ENCODE data around the gene MYBPC1.

MYBPC1 gene

GRCh38 chr12:101695706-101696105, 100.9 kb downstream of the MYBPC1 start:
- DNase-seq (ENCODE audit: low read depth), result no peak

DNA sequence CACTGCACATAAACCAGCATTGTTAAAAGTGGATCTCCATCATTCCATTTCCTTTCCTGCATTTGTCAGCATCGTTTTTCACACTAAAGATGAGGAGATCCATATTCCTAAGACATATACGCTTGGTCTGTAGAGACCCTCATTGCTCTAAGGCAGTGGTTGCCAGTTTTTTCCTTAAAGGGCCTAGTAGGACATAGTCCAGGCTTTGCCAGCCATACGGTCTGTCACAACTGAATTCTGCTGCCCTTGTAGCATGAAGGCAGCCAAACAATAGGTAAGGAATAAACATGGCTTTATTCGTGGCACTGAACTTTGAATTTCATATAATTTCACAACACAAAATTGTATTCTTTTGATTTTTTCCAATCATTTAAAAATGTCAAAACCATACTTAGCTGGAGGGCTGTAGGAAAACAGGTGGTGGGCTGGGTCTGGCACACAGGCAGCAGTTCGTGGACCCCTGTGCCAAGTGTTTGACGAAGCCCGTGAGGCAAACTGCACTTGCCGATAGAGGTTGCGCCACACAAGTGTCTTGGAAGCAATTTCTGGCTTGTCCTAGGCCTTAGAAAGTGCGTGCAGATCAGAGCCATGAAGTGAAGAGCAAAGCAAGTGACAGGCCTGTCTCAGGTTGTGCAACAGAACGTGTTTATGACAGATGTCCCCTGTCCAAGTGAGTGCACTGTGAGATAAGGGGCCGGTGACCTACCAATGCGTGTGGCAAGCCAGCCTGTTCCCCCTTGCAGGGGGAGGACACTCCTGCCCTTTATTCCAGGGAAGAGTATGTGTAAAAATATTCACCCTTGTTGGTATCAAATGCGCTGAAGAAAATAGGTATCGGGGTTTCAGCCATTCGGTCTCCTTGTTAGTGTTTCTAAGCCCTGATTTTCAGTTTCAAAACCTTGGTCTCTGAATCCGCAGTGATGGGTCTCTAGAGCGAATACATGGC, 101.8 kb downstream of the MYBPC1 start:
- no peak for DNase-seq (ENCODE audit: low read depth)

DNA sequence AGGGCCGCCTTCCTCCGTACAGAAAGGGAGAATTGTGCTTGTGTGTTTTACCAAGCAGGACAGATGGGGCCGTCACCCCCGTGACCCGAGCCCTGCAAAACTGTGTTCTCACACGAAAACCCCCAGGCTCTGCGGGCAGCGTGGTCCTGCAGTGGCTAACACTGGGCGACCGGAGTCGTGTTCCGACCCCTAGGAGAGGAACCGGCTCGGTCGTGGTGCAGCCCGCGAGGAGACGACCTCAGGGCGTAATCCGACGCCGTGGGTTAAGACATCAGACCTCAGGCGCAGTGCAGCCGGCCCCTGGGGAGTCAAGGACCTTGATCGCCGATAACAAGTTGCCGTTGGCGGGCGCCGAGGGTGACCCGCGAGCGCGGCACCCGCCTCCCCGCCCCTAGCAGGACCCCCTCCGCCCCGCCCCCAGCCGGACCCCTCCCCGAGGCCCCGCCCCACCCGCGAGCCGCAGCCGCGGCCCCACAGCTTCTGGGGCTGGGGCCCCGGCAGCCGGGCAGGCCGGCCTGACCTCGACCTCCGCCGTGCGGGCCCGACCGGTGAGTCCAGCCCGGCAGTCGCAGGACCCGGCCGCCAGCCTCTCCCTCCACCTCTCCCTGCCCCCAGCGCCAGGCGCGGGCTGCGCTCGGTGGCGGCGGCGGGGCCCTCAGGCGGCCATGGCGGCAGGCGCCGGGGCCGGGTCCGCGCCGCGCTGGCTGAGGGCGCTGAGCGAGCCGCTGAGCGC, 102.6 kb downstream of the MYBPC1 start, which contains the start of gene CHPT1:
CHPT1 (plus strand) TSS at position 444 of the 733 bp plus-strand sequence; CDS start at position 666, 222 bp downstream.
- peak; percentile 32 for DNase-seq (ENCODE audit: low read depth)

DNA sequence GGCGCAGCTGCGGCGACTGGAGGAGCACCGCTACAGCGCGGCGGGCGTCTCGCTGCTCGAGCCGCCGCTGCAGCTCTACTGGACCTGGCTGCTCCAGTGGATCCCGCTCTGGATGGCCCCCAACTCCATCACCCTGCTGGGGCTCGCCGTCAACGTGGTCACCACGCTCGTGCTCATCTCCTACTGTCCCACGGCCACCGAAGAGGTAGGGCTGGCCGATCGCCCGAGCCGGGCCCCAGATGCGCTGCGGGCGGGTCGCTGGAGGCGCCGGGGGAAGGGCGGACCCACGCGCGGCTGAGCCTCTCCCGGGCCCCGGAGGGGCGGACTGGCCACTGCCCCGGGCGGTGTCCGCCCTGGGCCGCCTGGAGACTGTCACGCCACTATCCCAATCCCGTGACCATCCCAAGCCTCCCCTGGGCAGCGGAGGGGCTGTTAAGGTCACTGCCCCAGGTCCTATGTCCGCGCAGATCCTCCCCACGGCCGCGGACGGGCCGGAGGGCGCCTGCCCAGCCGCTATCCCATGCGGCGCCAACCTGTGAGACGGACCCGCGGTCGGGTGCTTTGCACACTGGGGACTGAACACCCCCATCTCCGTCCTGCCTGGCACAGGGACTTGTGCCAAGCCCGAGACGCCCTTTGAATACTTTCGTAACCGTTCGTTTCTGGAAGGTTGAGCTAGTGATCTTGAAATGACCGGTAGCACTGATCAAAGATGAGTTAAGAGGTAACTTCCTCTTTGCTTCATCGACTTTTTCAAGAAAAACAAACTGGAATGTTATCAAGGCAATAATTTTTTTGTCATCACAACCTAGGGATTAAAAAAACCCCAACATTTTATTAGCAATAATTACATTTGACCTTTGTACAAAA, 103.4 kb downstream of the MYBPC1 start:
- no peak for DNase-seq (ENCODE audit: low read depth)

DNA sequence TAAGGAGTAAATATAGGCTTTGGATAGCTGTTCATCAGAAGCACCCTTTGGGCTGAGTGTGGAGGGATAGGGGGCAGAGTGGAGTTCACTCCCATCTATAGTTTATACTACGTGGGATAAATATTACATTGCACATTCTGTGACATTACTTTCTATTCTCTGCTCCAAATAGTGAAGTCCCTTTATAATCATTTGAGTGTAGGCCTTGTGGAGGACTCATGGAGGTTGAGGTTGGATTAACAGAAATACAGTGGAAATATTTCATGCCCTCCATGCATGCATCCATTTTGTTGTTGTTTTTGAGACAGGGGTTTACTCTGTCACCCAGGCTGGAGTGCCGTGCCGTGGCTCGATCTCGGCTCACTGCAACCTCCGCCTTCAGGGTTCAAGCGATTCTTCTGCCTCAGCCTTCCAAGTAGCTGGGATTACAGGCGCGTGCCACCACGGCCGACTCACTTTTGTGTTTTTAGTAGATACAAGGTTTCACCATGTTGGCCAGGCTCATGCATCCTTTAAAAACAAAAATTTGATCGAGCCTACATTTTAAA, 104.1 kb downstream of the MYBPC1 start:
- no peak for DNase-seq (ENCODE audit: low read depth)

DNA sequence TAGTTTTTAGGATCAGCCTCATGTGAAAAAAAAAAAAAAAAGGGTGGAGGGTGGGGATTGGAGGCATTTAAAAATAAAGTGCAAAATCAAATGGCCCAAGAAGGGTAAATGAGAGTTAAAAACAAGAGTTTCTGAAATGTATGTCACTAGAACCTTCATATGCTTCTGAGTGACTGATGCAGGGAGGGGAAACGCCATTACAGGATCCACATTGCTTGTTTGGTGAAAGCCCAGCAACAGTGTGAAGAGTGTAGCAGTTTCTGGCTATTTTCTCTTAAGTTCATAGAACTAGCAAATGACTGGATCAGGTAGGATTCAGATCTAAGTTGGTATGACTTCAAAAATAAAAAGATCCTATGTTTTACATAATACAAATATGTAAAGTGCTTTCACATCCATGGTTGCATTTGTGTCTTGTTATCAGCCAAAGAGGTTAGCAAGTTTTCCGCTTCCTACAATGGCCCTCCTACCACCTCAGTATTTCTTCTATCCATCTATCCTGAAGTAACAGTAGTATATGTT, 105.6 kb downstream of the MYBPC1 start:
- no peak for DNase-seq (ENCODE audit: low read depth)

DNA sequence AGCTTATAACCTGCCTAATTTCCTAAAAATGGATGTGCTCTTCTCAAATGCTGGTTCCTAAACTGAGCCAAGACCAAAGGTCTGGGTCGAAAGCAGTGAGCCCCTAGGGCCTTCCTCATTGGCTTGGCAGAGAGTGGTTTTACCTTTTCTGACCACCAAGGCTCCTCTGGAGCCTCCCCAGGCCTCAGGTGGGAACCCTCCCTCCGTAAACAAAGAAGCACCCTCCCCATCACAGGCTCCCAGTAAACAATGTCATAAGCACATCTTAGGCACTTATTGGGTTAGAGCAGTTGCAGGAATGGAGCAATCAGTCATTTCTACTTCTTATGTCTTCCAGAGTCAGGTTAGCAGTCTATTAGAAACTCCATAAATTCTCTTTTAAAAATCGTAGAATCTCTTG, 108.7 kb downstream of the MYBPC1 start:
- no peak for DNase-seq (ENCODE audit: low read depth)

DNA sequence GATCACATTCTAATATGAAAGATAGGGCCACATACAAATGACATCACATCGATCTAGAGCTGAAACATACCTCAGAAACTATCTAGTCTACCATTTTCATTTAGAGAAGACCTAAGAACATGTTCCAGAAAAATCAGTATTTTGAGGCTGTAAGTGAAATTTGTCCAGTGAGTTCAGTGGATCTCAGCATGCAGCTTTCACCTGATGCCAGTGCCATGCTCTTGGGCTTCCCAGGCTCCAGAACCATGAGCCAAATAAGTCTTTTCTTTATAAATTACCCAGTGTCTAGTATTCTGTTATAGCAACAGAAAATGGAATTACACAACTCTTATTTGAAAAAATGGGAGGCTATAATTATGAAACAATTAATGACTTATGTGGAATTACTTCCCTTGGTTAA, 111.6 kb downstream of the MYBPC1 start:
- DNase-seq (ENCODE audit: low read depth), result no peak

DNA sequence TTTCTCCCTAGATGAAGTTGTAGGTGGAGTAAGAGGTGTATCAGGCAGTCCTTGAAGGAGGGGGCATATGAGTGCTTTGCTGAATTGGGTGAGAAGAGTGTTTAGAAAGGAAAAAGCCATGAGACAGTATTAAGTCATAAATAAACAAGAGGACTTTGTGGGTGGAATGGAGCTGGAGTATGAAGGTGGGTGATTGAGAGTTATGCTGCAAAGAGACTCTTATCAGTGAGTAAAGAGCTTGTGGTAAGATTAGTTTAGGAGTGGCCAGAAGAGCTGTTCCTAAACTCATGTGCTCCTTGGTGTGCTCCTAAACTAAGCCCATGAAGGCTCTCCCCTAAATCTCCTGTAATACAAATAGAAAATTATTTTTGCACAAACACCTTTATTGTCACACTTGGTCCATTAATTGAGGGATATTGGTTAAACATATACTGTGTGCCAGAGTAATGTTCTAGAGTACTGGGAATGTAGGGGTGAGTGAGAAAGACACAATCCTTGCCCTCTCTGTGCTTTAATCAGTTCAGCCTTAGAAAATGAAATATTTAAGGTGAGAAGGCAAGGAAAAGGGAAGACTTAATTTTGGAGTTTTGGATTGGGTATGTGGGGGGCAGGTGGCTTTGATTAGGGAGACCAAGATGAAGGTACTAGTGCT, 112.5 kb downstream of the MYBPC1 start:
- DNase-seq (ENCODE audit: low read depth), result no peak

- no peak for DNase-seq (ENCODE audit: low read depth)
These were observed 115.5 kb downstream of the MYBPC1 start for GRCh38 chr12:101710288-101710687.

DNA sequence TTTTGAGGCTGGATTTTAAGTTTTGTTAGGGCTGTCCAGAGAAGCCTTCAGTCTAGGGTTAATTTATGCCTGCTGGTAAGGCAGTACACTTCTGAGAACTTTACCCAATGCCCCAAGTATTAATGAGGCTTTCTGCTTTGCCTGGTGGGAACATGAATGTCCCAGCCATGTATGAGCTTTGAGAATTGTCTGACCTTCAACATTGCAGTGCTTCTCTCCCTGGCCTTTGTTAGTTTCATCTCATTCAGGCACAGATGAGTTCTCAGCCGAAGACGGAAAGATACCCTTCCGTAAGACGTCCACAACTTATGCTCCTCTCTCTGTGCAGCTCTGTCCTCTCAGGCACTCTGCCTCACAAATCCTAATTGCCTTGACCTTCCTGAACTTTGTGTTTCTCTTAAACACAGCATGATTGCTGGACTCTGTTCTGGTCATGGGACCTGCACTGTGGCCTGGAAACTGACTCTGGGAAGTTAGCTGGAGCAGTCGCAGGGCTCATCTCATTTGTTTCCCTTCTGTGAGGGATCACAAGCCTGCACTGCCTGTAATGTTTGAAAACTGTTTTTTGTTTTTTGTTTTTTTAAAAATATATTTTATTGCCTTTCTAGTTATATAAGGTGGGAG, 118.4 kb downstream of the MYBPC1 start:
- no peak for DNase-seq (ENCODE audit: low read depth)

- DNase-seq (ENCODE audit: low read depth), result no peak
These were observed 119.2 kb downstream of the MYBPC1 start for GRCh38 chr12:101713930-101714329.

- DNase-seq (ENCODE audit: low read depth), result no peak
These were observed 120.2 kb downstream of the MYBPC1 start for GRCh38 chr12:101714877-101715444.

DNA sequence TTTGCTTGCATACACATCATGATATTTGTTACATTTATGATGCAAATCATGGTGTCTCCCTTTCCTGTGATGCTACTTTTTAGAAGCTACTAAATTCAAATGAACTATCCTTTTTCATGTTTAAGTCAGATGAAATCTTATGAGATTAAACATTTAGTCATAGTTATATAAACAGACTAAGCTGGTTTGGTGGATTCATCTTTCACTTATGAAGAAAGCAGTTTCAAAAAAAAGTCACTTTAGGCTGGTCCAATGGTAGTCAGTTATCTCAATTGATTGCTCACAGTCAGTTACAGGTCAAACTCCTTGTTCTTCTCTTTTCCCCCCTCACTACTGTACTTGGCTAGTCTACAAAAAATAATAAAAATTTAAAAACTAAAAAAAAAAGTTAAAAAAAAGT, 124.8 kb downstream of the MYBPC1 start:
- no peak for DNase-seq (ENCODE audit: low read depth)

DNA sequence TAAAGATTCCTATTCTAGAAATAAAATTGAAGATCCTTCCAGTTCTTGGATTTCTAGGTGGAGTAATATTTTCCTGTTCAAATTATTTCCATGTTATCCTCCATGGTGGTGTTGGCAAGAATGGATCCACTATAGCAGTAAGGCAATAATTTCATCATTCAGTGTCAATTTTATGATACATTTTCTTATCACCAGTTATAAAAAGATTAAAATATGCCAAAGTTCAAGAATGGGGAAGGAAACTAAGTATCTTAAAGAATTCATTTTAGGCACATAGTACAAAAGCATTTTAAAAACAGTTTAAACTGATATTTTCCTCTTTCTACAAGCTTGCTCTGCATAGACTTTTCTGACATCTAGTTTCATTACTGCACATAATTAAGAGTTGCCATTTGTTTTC, 125.3 kb downstream of the MYBPC1 start:
- no peak for DNase-seq (ENCODE audit: low read depth)

DNA sequence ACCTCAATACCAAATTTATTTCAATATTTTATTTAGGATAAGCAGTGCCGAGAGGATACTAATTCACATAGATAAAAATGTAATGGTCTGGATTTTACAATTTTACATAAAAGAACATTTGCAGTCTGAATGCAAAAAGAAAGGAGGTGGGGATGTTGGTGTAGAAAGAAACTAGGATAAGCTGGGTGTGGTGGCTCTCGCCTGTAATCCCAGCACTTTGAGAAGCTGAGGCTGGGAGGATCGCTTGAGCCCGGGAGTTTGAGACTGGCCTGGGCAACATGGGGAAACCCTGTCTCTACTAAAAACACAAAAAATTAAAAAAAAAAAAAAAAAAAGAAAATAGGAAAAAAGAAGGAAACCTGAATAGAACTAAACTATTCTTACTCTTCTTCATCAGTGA, 127.6 kb downstream of the MYBPC1 start:
- DNase-seq (ENCODE audit: low read depth), result no peak

- no peak for DNase-seq (ENCODE audit: low read depth)
These were observed 132.3 kb downstream of the MYBPC1 start for GRCh38 chr12:101727098-101727497.

DNA sequence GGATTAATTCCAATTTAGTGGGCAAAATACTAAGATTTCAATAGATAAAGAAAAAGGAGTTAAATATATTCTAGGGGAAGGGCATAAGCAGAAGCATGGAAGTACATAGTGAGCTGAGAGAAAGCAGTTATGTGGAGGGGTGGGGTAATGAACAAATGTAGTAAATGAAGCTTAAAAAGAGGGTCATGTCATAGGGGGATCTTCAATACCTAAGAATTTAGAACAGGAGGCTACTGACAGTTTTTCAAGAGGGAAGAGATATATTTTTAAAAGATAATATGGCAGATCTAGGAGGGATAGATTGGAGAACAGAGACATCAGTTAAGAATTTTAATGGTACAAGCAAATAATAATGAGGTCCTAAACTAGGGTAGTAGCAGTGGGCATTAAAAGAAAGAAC, 135.1 kb downstream of the MYBPC1 start:
- DNase-seq (ENCODE audit: low read depth), result no peak

- DNase-seq (ENCODE audit: low read depth), result no peak
These were observed 137.5 kb downstream of the MYBPC1 start for GRCh38 chr12:101732318-101732717.

DNA sequence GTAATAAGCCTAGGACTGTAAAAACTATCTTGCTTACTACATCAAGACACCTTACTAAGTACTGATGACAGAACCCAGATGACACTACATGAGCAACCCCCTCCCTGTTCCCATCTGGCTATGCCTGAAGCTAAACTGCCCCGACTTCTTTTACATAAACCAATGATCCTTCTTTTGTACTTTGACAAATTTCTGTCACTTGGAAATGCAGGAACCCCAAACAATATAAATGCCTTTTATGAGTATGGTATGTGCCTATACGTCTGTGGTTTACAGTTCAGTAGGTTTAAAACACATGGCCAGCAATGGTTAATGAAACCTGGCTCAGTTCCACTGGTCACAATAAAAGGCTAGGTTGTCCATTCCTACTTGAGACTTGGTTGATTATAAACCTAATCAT, 138.4 kb downstream of the MYBPC1 start:
- DNase-seq (ENCODE audit: low read depth), result no peak

Data from stimulated activated CD8-positive, alpha-beta memory T cell treated with anti-CD3 and anti-CD28 coated beads, Interleukin-15, amount 100 ng/mL, for 24 hours (primary cell).